Tongue (tissue), 2 donors: ENCODE data around the gene TH. TPM values are rescaled to one million over a fixed set of nuclear protein-coding genes. Genes with fewer than 3 reads are reported as not detected.

ENCODE experiments used
- DNase-seq: peaks from one replicate; pipeline ENCODE4 v3.0.0-alpha.2; 2015
- total RNA-seq: library from RNA; depleted of rRNA; stranded (reverse); fragments of >200 nt; gene quantifications from one replicate; pipeline ENCODE4 v1.2.3, GENCODE V29; 2014

The TH gene
- total RNA-seq = 0.62 TPM

DNA sequence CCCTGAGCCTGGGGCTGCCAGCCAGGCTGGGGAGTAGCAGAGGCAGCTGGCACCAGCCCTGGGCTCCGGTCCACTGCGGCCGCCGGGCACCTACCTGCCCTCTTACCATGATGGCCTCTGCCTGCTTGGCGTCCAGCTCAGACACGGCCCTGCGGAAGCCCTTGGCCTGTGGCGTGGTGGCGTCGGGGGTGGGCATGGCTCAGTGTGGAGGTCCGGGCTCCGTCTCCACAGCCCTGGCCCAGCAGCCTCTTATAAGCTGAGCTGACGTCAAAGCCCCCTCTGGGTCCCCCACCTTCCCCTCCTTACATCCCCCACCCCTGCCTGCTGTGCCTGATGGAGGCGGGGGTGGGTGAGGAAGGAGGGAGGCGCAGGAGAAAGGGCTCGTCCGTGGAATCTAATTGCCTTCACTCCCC, at the start of gene TH:
Gene TH (minus strand): TSS at position 225 of the 413 bp plus-strand sequence. CDS start 29 bp downstream, at position 196.
- no peak for DNase-seq

DNA sequence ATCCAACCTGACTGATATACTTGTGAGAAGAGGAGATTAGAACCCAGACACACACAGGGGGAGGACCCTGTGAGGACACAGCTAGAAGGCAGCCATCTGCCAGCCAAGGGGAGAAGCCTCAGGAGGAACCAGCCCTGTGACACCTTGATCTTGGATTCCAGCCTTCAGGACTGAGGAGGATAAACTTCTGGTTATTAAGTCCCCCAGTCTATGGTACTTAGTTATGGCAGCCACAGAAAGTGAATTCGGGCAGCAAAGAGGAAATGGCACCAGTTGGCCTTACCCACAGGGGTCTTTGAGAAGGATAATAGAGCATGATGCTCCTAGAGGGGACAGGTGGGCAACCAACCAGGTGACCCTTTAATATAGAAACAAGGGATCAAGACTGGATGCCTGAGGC, 49.4 kb upstream of the TH start:
- DNase-seq = no peak

- DNase-seq = no peak
These were observed 48.7 kb upstream of the TH start for GRCh38 chr11:2220173-2220771.

DNA sequence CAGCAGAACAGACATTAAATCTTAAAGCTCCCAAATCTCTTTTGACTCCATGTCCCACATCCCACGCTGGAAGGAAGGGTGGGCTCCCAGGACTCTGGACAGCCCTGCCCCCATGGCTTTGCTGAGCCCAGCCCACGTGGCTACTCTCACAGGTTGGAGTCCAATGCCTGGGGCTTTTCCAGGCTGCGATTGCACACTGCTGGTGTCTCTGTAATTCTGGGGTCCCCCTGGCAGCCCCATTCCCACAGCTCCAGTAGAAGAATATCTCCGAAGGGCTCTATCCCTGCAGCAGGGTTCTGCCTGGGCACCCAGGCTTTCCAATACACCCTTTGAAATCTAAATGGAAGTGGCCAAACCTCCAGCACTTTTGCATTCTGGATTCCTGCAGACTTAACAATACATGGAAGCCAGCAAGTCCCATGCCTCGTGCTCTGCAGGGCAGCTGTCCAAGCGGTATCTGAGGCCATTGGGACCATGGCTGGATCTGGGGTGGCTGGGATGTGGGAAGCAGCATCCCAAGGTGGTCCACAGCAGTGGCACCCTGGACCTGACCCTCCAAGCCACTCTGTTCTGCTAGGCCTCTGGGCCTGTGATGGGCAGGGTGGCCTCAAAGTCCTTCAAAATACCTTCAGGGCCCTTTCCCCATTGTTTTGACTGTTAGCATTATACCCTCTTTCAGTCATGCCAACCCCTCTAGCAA, 47.9 kb upstream of the TH start:
- DNase-seq = no peak

DNA sequence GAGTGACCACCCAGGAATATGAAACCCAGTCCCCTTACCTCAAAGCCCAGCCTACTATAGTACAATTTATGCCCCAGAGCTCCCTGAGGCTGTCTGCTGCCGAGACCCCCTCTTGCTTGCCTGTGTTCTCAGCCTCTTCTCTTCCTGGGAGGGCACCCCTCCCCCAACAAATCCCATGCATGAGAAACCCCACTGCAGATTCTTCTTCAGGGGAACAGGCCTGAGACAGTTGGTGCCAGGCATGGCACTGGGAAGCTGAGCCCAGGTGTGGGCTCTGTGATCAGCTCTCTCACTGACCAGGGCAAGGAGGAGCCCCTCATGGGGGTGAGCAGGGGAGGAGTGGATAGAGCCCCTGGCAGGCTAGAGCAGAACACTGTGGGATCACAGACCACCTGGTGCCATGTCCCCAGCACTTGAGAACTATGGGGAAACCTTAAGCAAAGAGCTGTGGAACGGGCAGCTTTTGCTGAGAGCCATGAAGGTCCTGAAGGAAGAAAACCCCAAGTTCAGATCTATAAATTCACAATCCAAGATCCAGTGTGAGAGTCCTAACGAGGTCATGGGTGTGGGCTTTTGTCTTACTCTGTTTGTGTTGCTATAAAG, 46.5 kb upstream of the TH start:
- DNase-seq = no peak

DNA sequence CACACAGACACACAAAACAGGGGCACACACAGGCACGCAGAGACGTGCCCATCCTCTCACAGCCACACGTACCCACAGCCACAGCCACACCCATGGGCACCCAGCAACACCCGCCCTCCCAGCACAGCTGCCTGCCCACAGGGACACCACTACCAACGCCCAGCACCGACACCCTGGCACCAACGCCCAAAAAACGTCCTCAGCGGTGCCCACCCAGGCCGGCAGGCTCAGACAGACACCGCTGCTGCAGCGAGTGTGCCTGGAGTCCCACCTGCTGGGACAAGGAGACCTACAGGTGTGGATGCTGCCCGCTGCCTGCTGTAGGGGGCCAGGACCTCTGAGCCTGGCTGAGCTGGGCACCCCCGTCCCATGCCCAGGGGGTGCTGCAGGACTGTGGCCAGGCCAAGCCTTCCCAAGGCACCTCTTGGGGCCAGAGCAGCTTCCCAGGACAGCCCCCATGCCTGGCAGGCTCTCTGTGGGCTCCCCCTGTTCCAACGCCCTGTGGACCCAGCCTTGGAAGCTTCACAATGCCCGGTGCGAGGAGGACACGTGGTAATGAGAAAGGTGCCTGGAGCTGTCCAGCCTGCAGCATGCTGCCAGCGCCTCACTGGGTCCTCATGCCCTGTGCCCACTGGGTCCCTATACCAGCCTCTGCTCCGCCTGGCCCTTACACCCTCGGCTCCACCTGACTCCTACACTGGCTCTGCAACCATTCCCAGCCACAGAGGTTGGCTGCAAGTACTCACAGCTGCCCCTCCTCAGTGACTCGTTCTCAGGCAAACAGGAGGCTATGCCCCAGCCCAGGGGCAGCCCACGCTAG, 45.8 kb upstream of the TH start:
- no peak for DNase-seq

DNA sequence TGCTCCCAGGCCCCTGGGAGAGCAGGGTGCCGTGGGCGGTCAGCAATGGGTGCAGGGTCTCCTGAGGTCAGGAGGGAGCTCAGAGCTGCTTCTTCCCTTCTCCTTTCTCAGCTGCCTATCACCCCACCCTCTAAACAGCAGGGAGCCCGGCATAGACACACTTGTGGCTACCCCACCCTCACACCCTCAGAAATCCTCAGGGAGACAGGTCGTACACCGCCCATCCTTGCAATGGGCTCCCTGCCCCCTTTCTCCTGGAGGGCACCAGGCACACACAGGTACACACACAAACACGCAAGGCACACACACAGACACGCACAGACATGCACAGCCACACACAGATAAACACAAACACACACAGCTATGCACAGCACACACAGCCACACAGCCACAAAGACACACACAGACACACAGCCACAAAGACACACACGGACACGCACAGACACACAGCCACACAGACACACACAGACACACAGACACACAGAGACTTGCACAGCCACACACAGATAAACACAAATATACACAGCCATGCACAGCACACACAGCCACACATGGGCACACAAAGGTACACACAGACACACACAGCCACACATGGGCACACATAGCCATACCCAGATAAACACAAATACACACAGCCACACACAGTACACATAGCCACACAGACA, 44.9 kb upstream of the TH start:
- DNase-seq = no peak

- no peak for DNase-seq
These were observed 44.2 kb upstream of the TH start for GRCh38 chr11:2215561-2216399.

DNA sequence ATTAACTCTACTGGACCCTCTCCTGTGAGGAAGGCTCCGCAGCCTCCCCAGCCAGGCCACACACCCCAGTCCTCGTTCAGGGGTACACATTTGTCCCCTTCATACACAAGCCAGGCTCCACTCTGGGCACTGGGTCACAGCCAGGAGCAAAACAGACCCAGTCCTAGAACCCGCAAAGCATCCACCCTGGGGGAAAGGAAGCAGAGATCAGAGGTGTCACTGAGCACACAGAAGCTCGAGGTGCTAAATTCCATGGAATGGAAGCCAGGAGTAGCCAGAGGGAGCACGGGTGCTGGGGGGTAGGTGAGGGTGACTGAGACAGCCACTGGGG, 43.6 kb upstream of the TH start:
- DNase-seq = no peak

DNA sequence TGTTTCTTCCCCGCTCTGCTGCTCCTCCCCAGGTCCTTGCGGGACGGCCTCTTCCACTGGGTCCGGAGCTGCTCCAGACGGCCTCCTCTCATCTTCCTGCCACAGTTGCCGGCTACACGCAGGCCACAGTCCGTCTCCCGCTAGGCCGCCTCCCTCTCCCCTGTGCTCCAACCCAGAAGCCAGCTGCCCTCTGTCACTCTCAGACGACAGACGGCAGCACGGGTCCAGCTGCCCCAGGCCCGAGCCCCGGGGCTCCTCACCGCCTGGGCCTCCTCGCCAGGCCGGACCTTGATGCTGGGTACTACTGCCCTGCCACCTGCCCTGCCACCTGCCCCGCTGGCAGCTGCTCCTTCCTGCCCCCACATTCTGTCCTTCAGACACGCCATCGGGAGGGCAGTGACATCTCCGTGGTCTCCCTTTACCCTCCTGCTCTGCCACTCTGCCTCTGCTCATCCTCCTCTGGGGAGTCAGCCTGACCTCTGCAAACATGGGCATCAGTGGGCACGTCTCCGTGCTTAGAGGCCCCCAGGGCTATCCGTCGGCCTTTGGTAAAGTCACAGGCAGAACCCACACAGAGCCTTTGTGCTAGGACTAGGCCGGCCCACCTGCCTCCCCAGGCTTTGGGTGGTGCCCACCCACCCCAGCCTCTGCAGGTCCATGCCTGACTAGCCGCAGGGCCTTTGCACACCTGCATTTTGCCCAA, 43.1 kb upstream of the TH start:
- peak; percentile 76 for DNase-seq

DNA sequence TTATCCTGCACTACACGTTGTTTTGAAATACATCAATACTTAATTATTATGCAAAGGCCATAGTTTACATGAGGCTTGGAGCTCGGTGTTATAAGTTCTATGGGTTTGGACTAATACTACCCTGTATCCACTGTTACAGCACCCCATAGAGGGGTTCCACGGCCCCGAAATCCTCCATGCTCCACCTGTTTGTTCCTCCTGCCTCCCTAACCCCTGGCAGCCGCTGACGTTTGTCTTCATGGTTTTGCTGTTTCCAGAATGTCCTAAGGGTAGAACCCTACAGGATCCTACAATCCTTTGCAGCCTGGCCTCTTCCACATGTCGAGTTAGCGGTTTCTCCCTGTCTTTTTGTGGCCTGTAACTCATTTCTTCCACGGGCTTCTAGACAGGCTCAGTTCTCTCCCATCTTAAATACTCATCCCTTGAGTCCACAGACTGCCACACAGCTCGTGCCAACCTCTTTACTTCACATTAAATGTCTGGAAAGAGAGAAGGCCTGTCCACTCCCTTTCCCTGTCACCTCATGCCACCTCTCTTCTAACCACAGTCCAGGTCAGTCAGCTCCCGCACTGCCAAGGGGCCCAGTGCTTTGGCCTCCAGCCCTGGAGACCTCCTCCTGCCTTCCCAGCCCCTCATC, 42.4 kb upstream of the TH start:
- no peak for DNase-seq

GRCh38 chr11:2213384-2213842, 41.8 kb upstream of the TH start:
- DNase-seq = no peak

DNA sequence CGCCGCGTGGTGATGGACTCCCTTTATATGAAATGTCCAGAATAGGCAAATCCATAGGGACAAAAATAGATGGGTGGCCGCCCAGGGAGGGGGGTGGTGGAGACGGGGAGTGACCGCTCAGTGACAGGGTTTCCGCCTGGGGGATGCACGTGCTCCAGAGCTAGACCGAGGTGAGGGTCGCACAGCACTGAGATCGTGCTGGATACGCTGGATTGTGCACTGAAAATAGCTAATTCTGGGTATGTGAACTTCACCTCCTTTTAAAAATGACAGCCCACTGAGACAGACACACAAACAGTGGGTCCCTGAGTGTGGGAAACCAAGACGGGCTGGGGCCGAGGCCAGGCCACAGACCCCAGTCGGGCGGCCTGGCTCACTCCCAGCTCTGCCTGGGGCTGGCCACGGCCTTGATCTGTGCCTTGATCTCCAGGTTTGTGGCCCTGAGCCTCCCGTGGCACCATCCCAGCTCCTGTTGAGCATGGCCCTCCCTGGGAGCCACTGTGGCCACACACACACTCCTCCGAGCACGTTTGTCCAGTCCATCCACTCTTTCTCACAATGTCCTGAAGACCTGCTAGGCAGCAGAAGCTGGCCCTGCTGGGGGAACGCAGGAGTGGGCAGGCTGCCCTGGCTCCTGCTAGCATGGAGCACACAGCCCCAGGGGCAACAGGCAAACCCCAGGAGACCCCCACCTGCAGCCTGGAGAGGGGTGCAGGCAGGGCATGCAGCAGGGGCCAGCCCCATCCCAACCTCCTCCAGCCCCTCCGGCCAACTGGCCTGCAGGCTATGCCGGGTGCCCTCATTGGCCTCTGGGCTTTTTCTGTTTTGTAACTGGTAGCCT, 41.0 kb upstream of the TH start:
- DNase-seq = no peak

DNA sequence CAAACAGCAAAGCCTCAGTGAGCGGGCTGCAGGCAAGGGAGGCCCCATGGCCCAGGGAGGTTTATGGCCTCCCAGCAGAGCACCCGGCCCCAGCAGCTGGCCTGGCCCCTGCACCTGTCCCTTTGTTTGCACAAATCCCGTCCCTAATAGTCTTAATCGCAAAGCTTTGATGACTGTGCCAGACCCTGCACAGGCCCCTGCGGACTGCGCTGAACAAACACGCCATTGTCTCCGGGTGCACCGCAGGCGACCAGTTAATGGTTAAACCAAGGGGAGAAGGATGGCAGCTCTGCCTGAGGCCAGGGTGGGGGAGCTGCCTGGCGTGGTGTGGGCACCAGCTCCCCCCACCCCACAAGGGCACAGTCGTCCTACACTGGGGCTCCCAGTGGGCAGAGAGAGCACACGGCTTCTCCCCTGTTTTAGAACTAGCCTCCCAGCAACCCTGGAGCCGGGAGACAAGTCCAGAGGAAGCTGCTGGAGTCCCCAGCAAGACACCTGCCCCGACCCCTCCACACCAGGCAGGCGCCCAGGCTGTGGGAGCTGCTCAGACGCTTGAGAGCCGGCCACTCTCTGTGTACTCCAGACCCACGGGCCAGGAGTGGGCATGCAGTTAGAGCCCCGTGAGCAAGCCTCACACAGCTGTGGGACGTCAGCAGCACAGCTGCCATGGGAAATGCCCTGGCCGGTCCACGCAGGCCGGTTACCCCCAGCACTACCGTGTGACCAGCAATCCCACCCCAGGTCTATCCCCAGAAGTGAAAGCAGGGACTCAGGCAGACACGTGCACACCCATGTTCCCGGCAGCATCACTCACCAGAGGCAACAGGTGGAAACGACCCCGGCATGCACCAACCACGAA, 39.7 kb upstream of the TH start:
- DNase-seq = peak; percentile 74

DNA sequence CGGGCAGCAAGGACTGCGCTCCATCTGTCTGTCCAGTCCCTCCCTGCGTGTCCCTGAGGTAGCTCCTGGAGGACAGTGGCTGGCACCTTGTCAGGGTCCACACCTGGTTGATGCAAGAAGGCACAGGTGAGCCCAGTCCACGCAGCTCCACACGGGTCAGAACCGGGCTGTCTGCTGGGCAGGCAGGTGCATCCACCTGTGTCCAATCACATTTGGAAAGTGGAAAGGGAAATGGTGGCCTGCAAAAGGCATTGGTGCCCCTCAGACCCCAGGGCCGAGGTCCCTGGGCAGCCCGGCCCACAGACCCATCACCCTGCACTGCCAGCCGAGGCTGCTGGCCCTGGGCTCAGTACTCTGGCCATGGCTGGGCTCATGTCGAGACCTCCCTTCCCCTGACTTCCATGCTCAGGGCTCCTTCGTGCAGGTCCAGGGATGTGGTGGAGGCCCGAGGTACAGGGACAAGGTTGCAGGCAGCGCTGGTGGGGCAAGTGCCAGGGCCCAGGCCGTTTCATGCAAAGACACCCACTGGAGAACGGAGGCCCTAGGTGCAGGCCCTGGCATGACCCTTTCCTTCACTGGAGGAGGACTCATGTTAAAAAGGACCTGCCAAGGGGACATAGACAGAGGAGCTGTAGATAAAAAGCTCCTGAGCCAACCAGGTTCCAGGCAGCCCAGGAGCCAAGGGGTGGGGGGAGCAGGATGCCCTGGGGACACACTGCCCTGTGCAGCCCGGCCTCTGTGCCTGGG, 38.9 kb upstream of the TH start:
- no peak for DNase-seq

GRCh38 chr11:2209900-2210321, 38.3 kb upstream of the TH start:
- no peak for DNase-seq

GRCh38 chr11:2209370-2209801, 37.8 kb upstream of the TH start:
- no peak for DNase-seq
